GM18867 (cell line): ENCODE measurements around the gene DUSP23.
A peak's percentile ranks its signal among the peaks of the same experiment; 100 is the strongest.

Experiments
- ATAC-seq: cut with Tn5 transposase; IDR thresholded peaks from one replicate; pipeline ENCODE4 v1.9.1; 2021; ENCODE audit warnings: mild to moderate bottlenecking, moderate library complexity; ENCODE audit not compliant: unreplicated experiment

DUSP23 gene

DNA sequence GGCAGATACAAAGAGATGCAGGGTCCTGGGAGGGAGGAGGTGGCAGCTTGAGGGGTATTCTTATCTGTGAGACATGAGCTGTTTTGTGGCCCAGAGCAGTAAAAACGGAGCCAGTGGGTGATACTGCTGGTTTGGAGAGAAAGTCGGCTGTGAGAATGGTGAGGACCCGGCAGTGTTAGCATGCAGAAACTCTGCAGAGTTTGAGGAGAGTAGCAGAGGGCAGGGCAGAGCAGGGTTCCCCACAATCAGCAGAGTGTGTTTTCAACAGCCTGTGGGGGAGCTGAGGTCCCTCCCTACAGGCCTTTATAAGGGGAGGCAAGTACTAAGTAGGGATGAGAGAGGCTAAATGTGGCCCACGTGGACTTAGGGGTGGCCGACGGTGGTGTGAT, 46.3 kb downstream of the DUSP23 start:
- ATAC-seq, result no peak

- no peak for ATAC-seq
Observed at GRCh38 chr1:159827549-159827948, 46.8 kb downstream of the DUSP23 start.

DNA sequence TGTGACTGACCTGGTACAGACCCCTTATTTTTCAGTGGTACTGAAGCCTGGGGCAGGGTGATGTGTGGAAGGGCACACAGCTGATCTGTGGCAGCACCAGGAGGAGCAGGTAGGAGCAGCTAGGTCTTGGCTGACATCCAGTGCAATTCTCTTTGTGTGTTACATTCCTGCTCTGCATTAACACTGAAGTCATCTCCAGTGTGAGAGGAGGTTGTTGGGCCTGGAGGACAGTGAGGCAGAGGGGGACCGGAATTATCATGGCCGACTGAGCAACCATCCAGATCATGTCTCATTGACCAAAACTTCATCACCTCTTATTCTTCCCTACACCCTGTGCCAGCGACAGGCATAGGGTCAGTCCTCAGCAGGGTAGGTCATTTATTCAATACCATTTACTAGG, 47.4 kb downstream of the DUSP23 start:
- ATAC-seq, result no peak

GRCh38 chr1:159828581-159829272, 48.0 kb downstream of the DUSP23 start:
- no peak for ATAC-seq

DNA sequence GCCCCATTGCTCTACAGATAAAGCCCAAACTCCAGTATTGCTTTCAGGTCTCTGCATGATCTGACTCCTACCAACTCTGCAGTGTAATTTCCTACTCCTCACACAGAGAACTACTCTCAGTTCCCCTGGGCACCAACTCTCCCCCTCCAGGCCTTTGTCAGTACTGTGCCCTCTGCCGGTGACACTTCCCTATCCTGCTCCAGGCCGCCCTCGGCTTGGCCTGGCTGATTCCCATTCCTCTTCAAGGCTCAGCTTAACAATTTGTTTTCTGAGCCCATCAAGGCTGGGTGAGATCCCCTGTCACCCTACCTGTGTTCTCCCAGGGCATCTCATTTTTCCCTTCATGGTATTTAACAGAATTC, 48.5 kb downstream of the DUSP23 start:
- ATAC-seq, result peak; percentile 83

- ATAC-seq, result no peak
Observed at GRCh38 chr1:159829822-159830465, 49.2 kb downstream of the DUSP23 start.

DNA sequence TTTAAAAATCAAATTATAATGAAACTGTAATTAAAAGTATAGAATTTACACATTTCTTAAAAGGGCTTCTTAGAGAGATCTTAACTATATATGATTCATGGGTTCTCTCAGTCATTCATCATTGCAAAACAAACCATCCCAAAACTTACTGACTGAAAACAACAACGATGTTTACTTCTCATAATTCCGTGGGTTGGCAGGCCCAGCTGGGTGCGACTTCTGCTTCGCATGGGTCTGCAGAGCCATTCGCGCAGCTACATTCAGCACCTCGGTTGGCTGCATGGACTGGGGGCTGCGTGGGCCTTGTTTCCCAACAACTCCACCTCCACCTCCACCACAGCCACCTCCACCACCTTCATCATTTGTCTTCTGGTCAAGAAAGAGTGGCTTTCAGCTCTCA, 50.0 kb downstream of the DUSP23 start:
- no peak for ATAC-seq

DNA sequence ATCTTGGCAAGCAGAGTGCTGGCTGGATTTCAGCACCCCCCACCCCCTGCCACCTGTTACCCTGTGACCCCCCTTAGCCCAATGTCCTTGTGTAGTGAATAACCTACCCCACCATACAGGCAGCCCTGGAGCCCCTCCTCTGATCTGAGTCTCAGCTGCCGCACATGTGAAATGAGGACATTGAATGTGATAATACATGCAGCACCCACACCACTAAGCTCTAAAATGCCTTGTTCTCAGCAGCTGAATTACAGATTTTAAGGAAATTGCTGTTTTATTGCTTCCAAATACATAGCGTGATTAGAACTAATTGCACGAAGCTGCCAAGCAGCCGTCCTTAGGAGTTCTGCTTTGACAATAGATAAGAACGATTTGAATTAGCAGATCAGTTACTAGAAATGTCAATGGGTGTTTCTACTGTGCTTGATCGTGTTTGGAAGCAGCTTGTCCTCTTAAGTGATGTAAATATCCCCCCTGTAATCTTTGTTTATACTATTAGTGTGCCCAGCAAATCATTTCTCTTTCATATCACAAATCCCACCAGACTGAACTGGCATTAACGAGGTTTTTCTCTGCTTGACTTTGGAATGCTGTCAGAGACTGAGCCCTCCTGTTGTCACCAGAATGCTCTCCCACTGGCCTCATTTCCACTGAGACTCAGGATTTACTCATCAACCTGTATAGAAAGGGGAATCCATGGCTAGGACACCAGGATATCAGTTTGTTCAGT, 50.8 kb downstream of the DUSP23 start:
- ATAC-seq, result no peak
